GM12875 (cell line): Measurements from ENCODE around the gene C10orf105.

Experiments
- H3K4me3 ChIP-seq: one replicate; pipeline ENCODE4 v1.5.1; 2011; ENCODE audit warnings: low read depth, low read length, control low read depth
- CTCF ChIP-seq: IDR thresholded peaks from 2 replicates; pipeline ENCODE4 v1.5.1; 2011; ENCODE audit warnings: low read depth, mild to moderate bottlenecking, control low read depth, inconsistent platforms, low read length, moderate library complexity, borderline replicate concordance; ENCODE audit not compliant: insufficient read depth

Gene C10orf105

GRCh38 chr10:71677261-71677660 is 42.3 kb downstream of the C10orf105 start:
- no peak overlapping the region for H3K4me3 ChIP-seq
- no peak for TF ChIP-seq CTCF

- no peak overlapping the region for H3K4me3 ChIP-seq
- no peak for TF ChIP-seq CTCF
Observed at GRCh38 chr10:71675295-71675970, 44.1 kb downstream of the C10orf105 start.

DNA sequence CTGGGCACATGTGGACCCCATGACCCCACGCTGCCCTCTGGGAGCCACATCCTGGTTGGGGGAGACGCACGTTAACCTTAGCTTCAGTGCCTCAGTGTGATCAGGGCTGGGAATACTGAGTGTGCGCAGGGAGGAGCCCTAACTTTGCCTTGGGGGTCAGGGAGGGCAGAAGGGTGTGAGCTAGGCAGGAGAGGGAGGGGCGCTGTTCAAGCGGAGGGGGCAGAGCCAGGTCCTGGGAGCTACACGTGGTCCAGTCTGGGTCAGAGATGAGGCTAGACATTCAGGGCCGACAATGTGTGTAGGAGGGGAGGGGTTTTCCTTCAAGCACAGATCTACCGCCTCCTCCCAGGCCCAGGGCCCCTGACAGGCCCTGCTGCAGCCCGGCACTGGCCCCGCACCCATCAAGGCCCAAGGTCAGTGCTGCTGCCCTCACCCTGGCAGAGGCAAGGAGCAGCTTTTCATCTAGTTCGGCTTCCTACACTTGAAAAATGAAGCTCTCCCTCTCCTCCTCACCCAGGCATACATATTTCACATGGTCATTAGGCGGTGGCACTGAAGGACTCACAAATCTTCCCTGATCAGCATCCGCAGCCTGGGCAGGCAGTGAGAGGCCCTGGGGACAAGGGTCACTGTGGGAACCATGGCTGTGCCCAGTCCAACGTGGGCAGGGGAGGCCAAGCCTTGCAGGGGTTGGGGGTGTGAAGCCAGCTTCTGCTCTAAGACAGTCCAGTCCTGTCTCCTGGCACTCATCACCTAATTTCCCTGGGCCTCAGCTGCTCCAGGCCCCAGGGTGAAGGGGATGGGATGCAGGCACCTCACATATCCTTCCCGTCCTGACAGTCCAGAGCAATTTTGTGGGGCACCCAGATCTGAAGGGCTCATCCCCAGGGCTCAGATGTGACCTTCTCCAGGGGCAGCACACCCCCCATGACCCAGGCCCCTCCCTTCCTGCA is 47.3 kb downstream of the C10orf105 start:
- TF ChIP-seq CTCF, result no peak
- no peak overlapping the region for H3K4me3 ChIP-seq

DNA sequence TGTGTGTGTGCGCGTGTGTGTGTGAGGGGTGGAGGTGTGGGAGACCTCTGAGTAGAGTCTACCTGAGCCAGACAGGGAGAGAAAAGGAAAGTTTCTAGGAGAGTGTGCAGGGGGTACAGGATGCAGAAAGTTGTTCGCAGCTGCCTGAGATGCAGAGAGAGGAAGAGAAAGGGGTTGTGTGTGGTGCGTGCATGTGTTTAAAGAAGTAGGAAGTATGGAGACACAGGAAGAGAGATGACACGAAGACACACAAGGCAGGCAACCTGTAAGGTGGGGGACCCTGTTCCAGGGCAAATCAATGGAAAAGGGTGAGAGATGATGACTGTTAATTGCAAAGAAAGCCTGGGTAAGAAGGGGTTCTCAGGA is 52.2 kb downstream of the C10orf105 start:
- TF ChIP-seq CTCF, result no peak
- H3K4me3 ChIP-seq, result no peak overlapping the region

DNA sequence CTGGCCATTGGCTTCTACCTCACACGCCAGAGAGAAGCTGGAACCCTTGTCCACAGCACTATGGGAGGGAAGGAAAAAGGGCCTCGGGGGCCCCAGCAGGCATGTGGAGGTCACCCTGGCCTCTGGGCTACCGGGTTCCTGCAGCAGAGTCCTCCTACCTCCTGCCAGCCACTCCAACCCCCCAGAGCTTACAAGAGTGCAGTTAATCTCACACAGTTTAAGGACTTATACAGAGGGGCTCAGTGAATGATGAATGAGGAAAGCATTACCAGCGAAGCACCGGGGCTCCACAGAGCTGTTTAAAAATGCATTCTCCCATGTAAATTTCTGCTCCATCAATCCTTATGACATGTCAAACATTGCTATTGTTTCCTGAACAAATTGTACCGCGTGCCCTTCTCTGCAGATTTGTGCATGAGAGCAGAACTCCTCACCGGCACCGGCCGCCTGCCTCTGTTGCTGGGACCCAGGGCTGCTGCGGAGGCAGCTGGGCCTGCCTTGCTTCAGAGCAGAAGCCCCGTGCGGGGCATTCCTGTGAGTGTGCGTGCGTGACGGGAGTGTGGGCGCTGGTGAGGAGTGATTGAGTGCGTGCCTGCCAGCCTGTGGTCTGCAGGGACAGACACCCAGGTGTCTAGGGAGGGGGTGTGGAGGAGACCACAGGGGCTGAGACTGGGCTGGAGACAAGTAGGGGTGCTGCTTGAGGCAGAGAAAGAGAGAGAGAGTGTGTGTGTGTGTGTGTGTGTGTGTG is 52.8 kb downstream of the C10orf105 start:
- no peak overlapping the region for H3K4me3 ChIP-seq
- no peak for TF ChIP-seq CTCF

GRCh38 chr10:71665456-71665855 is 54.1 kb downstream of the C10orf105 start:
- TF ChIP-seq CTCF, result no peak
- no peak overlapping the region for H3K4me3 ChIP-seq

- no peak for TF ChIP-seq CTCF
Observed at GRCh38 chr10:71664585-71664984, 55.0 kb downstream of the C10orf105 start.

More at GRCh38 chr10:71664585-71664984, 55.0 kb downstream of the C10orf105 start:
- H3K4me3 ChIP-seq, result no peak overlapping the region
